OCI-LY1 (cell line): ENCODE results near the gene TBX4.

ENCODE experiments used
- H2AFZ ChIP-seq: fragments of 200-600 bp; sonication (generic), shearing (Covaris generic); 2 replicates; pipeline ENCODE4 v1.6.0; 2014; ENCODE audit warnings: antibody characterized with exemption, mild to moderate bottlenecking, low read length
- H3F3A ChIP-seq: fragments of 200-600 bp; sonication (generic), shearing (Covaris generic); 2 replicates; pipeline ENCODE4 v1.6.0; 2014; ENCODE audit warnings: mild to moderate bottlenecking, antibody characterized with exemption, low read length, moderate library complexity; ENCODE audit not compliant: insufficient read depth
- H3K27ac ChIP-seq: fragments of 200-600 bp; sonication (generic); 2 replicates; pipeline ENCODE4 v1.5.1; 2014; ENCODE audit warnings: low read length, mixed run types, mild to moderate bottlenecking, low read depth; ENCODE audit not compliant: poor library complexity, severe bottlenecking
- H3K27me3 ChIP-seq: fragments of 200-600 bp; sonication (generic); 2 replicates; pipeline ENCODE4 v1.6.0; 2014; ENCODE audit warnings: antibody characterized with exemption, mild to moderate bottlenecking, low read length, moderate library complexity; ENCODE audit not compliant: insufficient read depth
- H3K36me3 ChIP-seq: fragments of 200-600 bp; sonication (generic); 2 replicates; pipeline ENCODE4 v1.6.1; 2014; ENCODE audit warnings: mild to moderate bottlenecking, antibody characterized with exemption, low read length, moderate library complexity, mixed read lengths; ENCODE audit not compliant: insufficient read depth
- H3K4me1 ChIP-seq: fragments of 200-600 bp; sonication (generic); 2 replicates; pipeline ENCODE4 v1.5.1; 2014; ENCODE audit warnings: mild to moderate bottlenecking, low read length, moderate library complexity; ENCODE audit not compliant: insufficient read depth, severe bottlenecking
- H3K4me2 ChIP-seq: fragments of 200-600 bp; sonication (generic), shearing (Covaris generic); 2 replicates; pipeline ENCODE4 v1.6.1; 2014; ENCODE audit warnings: low read length
- H3K4me3 ChIP-seq: fragments of 200-600 bp; sonication (generic); 2 replicates; pipeline ENCODE4 v1.5.1; 2014; ENCODE audit warnings: low read length, low read depth, mild to moderate bottlenecking, mixed read lengths; ENCODE audit not compliant: poor library complexity, severe bottlenecking
- H3K79me2 ChIP-seq: fragments of 200-600 bp; shearing (Covaris generic); 2 replicates; pipeline ENCODE4 v1.6.1; 2016; ENCODE audit warnings: mixed run types, low read length, mixed read lengths; ENCODE audit not compliant: insufficient read depth
- H3K9ac ChIP-seq: fragments of 200-600 bp; sonication (generic), shearing (Covaris generic); 2 replicates; pipeline ENCODE4 v1.6.1; 2014; ENCODE audit warnings: mild to moderate bottlenecking, low read length, mixed read lengths
- H3K9me2 ChIP-seq: fragments of 200-600 bp; sonication (generic), shearing (Covaris generic); 2 replicates; pipeline ENCODE4 v1.6.1; 2014; ENCODE audit warnings: low read depth, mild to moderate bottlenecking, low read length, mixed read lengths
- H3K9me3 ChIP-seq: fragments of 200-600 bp; shearing (Covaris generic); 2 replicates; pipeline ENCODE4 v1.6.1; 2014; ENCODE audit warnings: low read length, mixed read lengths
- H4K20me1 ChIP-seq: fragments of 200-600 bp; sonication (generic), shearing (Covaris generic); 2 replicates; pipeline ENCODE4 v1.6.0; 2016; ENCODE audit warnings: mild to moderate bottlenecking, low read length; ENCODE audit not compliant: insufficient read depth
- EZH2 ChIP-seq: fragments of 200-600 bp; sonication (generic), shearing (Covaris generic); IDR thresholded peaks from 2 replicates; pipeline ENCODE4 v1.8.0; 2017; ENCODE audit warnings: borderline replicate concordance, mixed run types, mild to moderate bottlenecking, antibody characterized with exemption, low read length, moderate library complexity, mixed read lengths
- TF ChIP-seq, protein P1 (sequence below): fragments of 200-600 bp; sonication (generic), shearing (Covaris generic); IDR thresholded peaks from 2 replicates; pipeline ENCODE4 v1.5.1; 2017; ENCODE audit warnings: mild to moderate bottlenecking, antibody characterized with exemption, low read length, moderate library complexity, mixed read lengths

Gene TBX4

DNA sequence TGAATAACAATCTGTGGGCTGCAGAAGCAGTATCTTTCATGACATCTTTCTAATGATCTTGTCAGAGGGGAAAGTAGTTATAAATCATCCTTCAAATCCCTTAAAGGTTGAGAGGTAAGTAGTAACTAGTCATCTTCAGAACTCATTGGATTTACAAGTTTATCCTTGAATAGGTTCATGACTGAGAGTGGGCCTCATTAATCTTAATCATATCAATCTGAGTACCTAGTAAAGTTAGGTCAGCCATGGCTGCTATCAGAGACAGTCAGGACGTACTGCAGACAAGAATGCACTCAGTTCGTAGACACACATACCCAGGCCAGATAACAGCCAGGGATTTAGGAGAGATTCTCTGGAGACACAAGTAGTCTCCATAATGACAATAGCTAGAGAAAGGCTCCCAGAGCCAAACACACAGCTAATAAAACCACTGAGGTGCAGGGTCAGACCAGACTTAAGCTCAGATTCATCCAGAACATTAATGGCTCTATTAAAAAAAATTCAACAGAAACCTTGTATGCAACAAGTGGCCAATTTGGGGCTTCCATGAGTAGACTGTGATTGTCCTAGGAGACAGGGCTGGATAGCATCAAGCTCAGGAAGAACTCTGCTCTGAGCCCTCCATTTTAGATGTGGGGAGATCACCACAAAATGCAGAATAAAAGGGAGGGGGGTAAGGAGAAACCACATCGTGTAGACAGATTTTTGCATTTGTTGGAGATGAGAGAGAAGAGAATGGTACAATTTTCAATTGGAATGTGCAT, 65.8 kb downstream of the TBX4 start:
- no peaks in the 10 kb centered on the region for H3K36me3 ChIP-seq
- H2AFZ ChIP-seq = no peak overlapping the region
- no peak overlapping the region for H3K9ac ChIP-seq
- H3F3A ChIP-seq = no peaks in the 10 kb centered on the region
- H3K9me2 ChIP-seq = no peaks in the 10 kb centered on the region
- H4K20me1 ChIP-seq = no peaks in the 10 kb centered on the region
- TF ChIP-seq, protein P1, sequence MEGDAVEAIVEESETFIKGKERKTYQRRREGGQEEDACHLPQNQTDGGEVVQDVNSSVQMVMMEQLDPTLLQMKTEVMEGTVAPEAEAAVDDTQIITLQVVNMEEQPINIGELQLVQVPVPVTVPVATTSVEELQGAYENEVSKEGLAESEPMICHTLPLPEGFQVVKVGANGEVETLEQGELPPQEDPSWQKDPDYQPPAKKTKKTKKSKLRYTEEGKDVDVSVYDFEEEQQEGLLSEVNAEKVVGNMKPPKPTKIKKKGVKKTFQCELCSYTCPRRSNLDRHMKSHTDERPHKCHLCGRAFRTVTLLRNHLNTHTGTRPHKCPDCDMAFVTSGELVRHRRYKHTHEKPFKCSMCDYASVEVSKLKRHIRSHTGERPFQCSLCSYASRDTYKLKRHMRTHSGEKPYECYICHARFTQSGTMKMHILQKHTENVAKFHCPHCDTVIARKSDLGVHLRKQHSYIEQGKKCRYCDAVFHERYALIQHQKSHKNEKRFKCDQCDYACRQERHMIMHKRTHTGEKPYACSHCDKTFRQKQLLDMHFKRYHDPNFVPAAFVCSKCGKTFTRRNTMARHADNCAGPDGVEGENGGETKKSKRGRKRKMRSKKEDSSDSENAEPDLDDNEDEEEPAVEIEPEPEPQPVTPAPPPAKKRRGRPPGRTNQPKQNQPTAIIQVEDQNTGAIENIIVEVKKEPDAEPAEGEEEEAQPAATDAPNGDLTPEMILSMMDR = no peak
- no peak for TF ChIP-seq EZH2
- no peaks in the 10 kb centered on the region for H3K27me3 ChIP-seq
- H3K4me2 ChIP-seq = no peak overlapping the region
- no peaks in the 10 kb centered on the region for H3K4me1 ChIP-seq
- no peak overlapping the region for H3K4me3 ChIP-seq
- no peaks in the 10 kb centered on the region for H3K79me2 ChIP-seq
- no peak overlapping the region for H3K27ac ChIP-seq
- H3K9me3 ChIP-seq = no peaks in the 10 kb centered on the region

DNA sequence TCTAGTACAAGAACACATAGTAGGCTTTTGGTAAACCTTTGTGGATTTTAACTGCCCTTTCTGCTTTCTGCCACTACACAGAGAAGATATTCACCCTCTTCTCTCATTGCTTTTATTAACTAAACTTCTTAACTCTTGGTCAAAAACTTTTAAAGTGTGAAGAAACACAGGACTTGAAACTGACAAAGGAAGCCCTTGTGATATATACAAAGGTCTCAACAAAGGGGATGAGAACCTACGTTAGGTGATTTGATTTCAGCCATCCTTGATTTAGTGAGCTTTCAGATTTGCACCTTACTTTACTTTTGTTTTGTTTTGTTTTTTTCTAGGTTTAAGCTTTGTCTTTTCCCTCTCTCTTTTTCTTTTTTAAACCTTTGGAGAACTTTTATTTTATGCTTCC, 66.9 kb downstream of the TBX4 start:
- Histone ChIP-seq H3K79me2 (no peaks in the 10 kb centered on the region), H3K4me1 (no peaks in the 10 kb centered on the region), H3K4me3 (no peak overlapping the region), H3K36me3 (no peaks in the 10 kb centered on the region), H4K20me1 (no peaks in the 10 kb centered on the region), H3K4me2 (no peak overlapping the region), H3K9ac (no peak overlapping the region), H2AFZ (no peak overlapping the region), H3K27me3 (no peaks in the 10 kb centered on the region), H3K9me3 (no peaks in the 10 kb centered on the region), H3K27ac (no peak overlapping the region), H3F3A (no peaks in the 10 kb centered on the region), H3K9me2 (no peaks in the 10 kb centered on the region)
- no peak for TF ChIP-seq EZH2

- TF ChIP-seq, protein P1 = no peak
- TF ChIP-seq EZH2 = no peak
- no peaks in the 10 kb centered on the region for H3K9me3 ChIP-seq
- no peak overlapping the region for H3K4me3 ChIP-seq
- no peaks in the 10 kb centered on the region for H3F3A ChIP-seq
- no peak overlapping the region for H3K9ac ChIP-seq
- H4K20me1 ChIP-seq = no peaks in the 10 kb centered on the region
- H2AFZ ChIP-seq = no peak overlapping the region
- no peaks in the 10 kb centered on the region for H3K36me3 ChIP-seq
- no peaks in the 10 kb centered on the region for H3K9me2 ChIP-seq
- H3K27me3 ChIP-seq = no peaks in the 10 kb centered on the region
- H3K4me2 ChIP-seq = no peak overlapping the region
- no peak overlapping the region for H3K27ac ChIP-seq
- no peaks in the 10 kb centered on the region for H3K79me2 ChIP-seq
- no peaks in the 10 kb centered on the region for H3K4me1 ChIP-seq
Observed at GRCh38 chr17:61519754-61520440, 67.7 kb downstream of the TBX4 start.
